Ascending aorta (tissue), 2 donors: ENCODE results near the gene CDR2L. TPM values are rescaled to one million over a fixed set of nuclear protein-coding genes. Genes with fewer than 3 reads are reported as not detected.

Experiments
- DNase-seq, 2 donors: peaks; one replicate each; pipeline ENCODE4 v3.0.0-alpha.2; 2019; ENCODE audit warnings: low spot score in 2 of 2
- H3K27ac ChIP-seq, 2 donors: fragments of 200-600 bp; sonication (generic); one replicate each; pipeline ENCODE4 v1.5.1; 2016 to 2017; ENCODE audit warnings: mild to moderate bottlenecking in 1 of 2
- H3K27me3 ChIP-seq: fragments of 200-600 bp; sonication (generic); one replicate; pipeline ENCODE4 v1.5.1; 2017
- H3K36me3 ChIP-seq, 2 donors: fragments of 200-600 bp; sonication (generic); one replicate each; pipeline ENCODE4 v1.5.1; 2016
- H3K4me1 ChIP-seq, 2 donors: fragments of 200-600 bp; sonication (generic); one replicate each; pipeline ENCODE4 v1.5.1; 2016 to 2017; ENCODE audit warnings: mild to moderate bottlenecking in 1 of 2
- H3K4me3 ChIP-seq, 2 donors: fragments of 200-600 bp; sonication (generic); one replicate each; pipeline ENCODE4 v1.5.1; 2016 to 2017; ENCODE audit warnings: mild to moderate bottlenecking in 1 of 2
- H3K9me3 ChIP-seq, 2 donors: fragments of 200-600 bp; sonication (generic); one replicate each; pipeline ENCODE4 v1.5.1; 2016
- intact Hi-C: fragments of 100-400 bp; cut with DNase I; formaldehyde crosslinking; loops from one replicate; pipeline ENCODE4 v1.15.1; 2023
- total RNA-seq: library from RNA; depleted of rRNA; stranded (reverse); fragments of >200 nt; gene quantifications from one replicate; pipeline ENCODE4 v1.1.0, GENCODE V29; 2016
- TF ChIP-seq, protein P1 (sequence below), 3 experiments: fragments of 200-600 bp in 2 of 3; fragments of 450-650 bp in 1 of 3; sonication (generic) in 2 of 3; IDR thresholded peaks; one replicate each; pipeline ENCODE4 v1.5.1; 2016 to 2019; ENCODE audit warnings: antibody characterized with exemption in 3 of 3, mild to moderate bottlenecking in 1 of 3, moderate library complexity in 1 of 3

The CDR2L gene
- total RNA-seq, 1 donor from 2014 or later, result 54.7 TPM

DNA sequence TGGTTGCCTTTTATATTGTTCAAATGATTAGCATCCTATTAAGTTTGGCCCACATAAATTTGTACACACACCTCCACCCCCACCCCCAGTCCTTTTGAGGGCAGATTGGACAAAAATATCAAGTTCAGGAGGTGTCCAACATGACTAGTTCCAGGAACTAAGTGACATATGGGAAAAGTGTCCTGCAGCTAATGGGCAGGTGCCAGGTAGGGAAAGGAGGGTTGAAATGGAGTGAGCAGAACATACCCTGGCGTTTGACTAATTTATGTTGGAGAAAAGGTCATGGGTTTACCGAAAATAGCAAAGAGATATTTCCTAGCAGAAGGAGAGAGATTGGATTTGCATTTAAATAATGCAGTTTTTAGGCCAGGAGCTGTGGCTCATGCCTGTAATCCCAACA lies 64.5 kb downstream of the CDR2L start:
- Histone ChIP-seq H3K27me3 (no peaks in the 10 kb centered on the region), H3K9me3 (no peaks in the 10 kb centered on the region), H3K4me1 (peaks cover 6% of the 10 kb centered on the region in 2 donors), H3K36me3 (peaks cover 28 to 47% of the 10 kb centered on the region in 2 donors), H3K27ac (no peak overlapping the region), H3K4me3 (no peak overlapping the region)
- no peak for DNase-seq
- TF ChIP-seq, protein P1, sequence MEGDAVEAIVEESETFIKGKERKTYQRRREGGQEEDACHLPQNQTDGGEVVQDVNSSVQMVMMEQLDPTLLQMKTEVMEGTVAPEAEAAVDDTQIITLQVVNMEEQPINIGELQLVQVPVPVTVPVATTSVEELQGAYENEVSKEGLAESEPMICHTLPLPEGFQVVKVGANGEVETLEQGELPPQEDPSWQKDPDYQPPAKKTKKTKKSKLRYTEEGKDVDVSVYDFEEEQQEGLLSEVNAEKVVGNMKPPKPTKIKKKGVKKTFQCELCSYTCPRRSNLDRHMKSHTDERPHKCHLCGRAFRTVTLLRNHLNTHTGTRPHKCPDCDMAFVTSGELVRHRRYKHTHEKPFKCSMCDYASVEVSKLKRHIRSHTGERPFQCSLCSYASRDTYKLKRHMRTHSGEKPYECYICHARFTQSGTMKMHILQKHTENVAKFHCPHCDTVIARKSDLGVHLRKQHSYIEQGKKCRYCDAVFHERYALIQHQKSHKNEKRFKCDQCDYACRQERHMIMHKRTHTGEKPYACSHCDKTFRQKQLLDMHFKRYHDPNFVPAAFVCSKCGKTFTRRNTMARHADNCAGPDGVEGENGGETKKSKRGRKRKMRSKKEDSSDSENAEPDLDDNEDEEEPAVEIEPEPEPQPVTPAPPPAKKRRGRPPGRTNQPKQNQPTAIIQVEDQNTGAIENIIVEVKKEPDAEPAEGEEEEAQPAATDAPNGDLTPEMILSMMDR (IDR thresholded peaks at IDR 0.05), result no peak
- intact Hi-C loops, result no loop called here

Other genes with a start within 250 kb of the CDR2L start
- 81.8 TPM for gene NHERF1, start 239.0 kb upstream of the CDR2L start, total RNA-seq
- 13.3 TPM for gene NAT9, start 211.3 kb upstream of the CDR2L start, total RNA-seq
- not detected for gene GRIN2C, start 127.7 kb upstream of the CDR2L start, total RNA-seq
- gene FDXR, start 114.6 kb upstream of the CDR2L start, total RNA-seq, result 93.1 TPM
- not detected for gene FADS6, start 94.0 kb upstream of the CDR2L start, total RNA-seq
- not detected for gene USH1G, start 64.4 kb upstream of the CDR2L start, total RNA-seq
- not detected for gene OTOP2, start 63.4 kb upstream of the CDR2L start, total RNA-seq
- not detected for gene OTOP3, start 51.7 kb upstream of the CDR2L start, total RNA-seq
- gene HID1, start 14.9 kb upstream of the CDR2L start, total RNA-seq, result 103 TPM
- gene MRPL58, start 25.0 kb downstream of the CDR2L start, total RNA-seq, result 14.5 TPM
- gene ATP5PD, start 59.3 kb downstream of the CDR2L start, total RNA-seq, result 133 TPM
- 31.4 TPM for gene KCTD2, start 59.6 kb downstream of the CDR2L start, total RNA-seq
- 101 TPM for gene SLC16A5, start 100.3 kb downstream of the CDR2L start, total RNA-seq
- gene ARMC7, start 122.3 kb downstream of the CDR2L start, total RNA-seq, result 1.4 TPM
- gene NT5C, start 144.1 kb downstream of the CDR2L start, total RNA-seq, result 18.3 TPM
- 23.0 TPM for gene JPT1, start 166.9 kb downstream of the CDR2L start, total RNA-seq
- 23.9 TPM for gene SUMO2, start 195.3 kb downstream of the CDR2L start, total RNA-seq
- gene NUP85, start 218.0 kb downstream of the CDR2L start, total RNA-seq, result 38.1 TPM